IPS-18c (cell line): ENCODE data around the gene KRR1.
"Not testable (repeated sequence)": the region's sequence is repeated elsewhere in the genome, so short reads cannot be mapped to it uniquely, and the experiment has no call there.

Source experiments
- H3K4me3 ChIP-seq: 2 replicates; pipeline ENCODE4 v1.7.0; 2013; ENCODE audit warnings: low read depth, mild to moderate bottlenecking, low read length, moderate library complexity; ENCODE audit not compliant: insufficient read depth
- H3K9me3 ChIP-seq: one replicate; pipeline ENCODE4 v1.6.1; 2013; ENCODE audit warnings: mild to moderate bottlenecking, low read length, moderate library complexity; ENCODE audit not compliant: control insufficient read depth, insufficient read depth

KRR1 gene

DNA sequence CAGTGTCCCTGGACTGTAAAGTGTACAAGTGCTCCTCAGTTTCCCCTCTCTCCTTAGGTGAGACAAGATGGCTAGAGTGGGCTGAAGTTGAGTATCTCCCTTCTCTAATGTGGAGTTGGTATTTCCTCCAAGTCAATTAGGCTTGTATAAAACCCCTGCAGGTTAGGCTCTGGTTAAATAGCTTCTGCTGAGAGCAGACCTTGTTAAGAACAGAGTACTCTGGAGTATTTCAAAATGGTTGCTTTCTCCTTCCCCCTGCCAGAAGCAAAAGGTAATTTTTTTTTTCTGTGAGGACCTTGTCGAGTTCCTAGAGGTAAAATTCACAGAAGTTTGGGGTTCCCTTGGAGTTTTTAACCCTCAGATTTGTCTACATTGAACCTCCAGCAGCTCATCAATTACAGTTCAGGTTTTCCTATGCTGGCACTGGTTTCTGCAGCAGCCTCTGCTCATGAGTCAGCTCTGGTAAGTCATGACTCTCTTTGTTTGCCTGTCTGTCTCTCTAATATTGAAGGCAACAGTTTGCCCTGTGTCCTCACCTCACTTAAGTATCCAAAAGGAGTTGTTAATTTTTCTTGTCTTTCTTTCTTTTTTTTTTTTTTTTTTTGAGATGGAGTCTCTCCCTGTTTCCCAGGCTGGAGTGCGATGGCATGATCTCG is 58.6 kb downstream of the KRR1 start:
- H3K9me3 ChIP-seq: peaks cover 4% of the 10 kb centered on the region
- no peak overlapping the region for H3K4me3 ChIP-seq

- H3K4me3 ChIP-seq: no peak overlapping the region
- H3K9me3 ChIP-seq: no peaks in the 10 kb centered on the region
Measured at GRCh38 chr12:75447691-75448393, 63.6 kb downstream of the KRR1 start.

GRCh38 chr12:75446857-75447256 is 64.6 kb downstream of the KRR1 start:
- no peak overlapping the region for H3K4me3 ChIP-seq
- peaks cover 1% of the 10 kb centered on the region for H3K9me3 ChIP-seq

GRCh38 chr12:75445137-75445507 is 66.3 kb downstream of the KRR1 start:
- not testable (repeated sequence) for H3K4me3 ChIP-seq, H3K9me3 ChIP-seq

- peaks cover 3% of the 10 kb centered on the region for H3K9me3 ChIP-seq
- no peak overlapping the region for H3K4me3 ChIP-seq
Measured at GRCh38 chr12:75444429-75445136, 66.8 kb downstream of the KRR1 start.

DNA sequence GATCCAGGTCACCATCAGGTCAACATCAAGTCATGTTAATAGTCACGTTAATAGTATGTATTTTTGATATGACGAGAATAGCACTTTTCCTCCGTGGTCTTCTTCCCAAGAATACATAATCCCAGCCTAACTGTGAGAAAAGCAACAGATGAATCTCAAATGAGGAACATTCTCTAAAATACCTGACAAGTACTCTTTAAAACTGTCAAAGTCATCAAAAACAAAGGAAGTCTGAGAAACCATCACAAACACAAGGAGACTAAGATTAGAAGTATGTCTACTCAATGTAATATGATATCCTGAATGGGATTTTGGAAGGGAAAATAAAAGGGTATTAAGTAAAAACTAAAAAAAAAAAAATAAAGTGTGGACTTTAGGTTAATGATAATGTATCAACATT is 67.7 kb downstream of the KRR1 start:
- H3K4me3 ChIP-seq: no peak overlapping the region
- H3K9me3 ChIP-seq: peaks cover 3% of the 10 kb centered on the region

DNA sequence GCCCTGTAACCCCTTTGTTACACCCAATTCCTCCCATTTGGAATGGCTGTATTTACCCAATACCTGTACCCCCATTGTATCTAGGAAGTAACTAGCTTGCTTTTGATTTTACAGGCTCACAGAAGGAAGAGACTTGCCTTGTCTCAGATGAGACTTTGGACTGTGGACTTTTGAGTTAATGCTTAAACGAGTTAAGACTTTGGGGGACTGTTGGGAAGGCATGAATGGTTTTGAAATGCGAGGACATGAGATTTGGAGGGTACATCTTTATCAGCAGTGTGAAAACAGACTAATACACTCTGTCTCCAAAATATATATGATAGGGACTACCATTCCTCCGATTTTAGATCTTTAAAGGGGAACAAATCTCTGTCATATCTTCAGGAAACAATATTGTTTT is 69.0 kb downstream of the KRR1 start:
- not testable (repeated sequence) for H3K4me3 ChIP-seq, H3K9me3 ChIP-seq

GRCh38 chr12:75441687-75442449 is 69.5 kb downstream of the KRR1 start:
- H3K9me3 ChIP-seq: not testable (repeated sequence)

More at GRCh38 chr12:75441687-75442449, 69.5 kb downstream of the KRR1 start:
- not testable (repeated sequence) for H3K4me3 ChIP-seq
